NCI-H1694 (cell line): ENCODE results near the gene SCUBE1.

Experiments
- DNase-seq: peaks from one replicate; lab custom pipeline; 2025; lab: John Stamatoyannopoulos, UW

The SCUBE1 gene

DNA sequence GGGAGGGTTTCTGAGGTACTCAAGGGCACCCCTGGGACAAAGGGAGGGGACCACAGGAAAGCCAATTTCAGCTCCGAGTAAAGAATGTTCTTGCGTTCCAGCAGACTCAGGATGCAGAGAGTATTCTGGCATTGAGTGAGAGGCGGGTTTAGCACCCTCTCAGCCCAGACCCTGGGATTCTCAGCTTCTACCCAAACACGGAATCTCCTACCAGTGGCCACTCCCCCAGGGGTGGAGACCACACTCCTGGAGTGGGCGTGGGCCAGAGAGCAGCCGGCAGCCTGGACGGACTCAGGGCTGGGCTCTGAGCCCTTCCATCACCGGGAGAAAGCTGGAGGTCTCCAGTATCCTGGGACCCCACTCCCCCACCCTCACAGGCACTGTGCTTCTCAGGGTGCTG lies 130.1 kb downstream of the SCUBE1 start:
- no peak for DNase-seq

DNA sequence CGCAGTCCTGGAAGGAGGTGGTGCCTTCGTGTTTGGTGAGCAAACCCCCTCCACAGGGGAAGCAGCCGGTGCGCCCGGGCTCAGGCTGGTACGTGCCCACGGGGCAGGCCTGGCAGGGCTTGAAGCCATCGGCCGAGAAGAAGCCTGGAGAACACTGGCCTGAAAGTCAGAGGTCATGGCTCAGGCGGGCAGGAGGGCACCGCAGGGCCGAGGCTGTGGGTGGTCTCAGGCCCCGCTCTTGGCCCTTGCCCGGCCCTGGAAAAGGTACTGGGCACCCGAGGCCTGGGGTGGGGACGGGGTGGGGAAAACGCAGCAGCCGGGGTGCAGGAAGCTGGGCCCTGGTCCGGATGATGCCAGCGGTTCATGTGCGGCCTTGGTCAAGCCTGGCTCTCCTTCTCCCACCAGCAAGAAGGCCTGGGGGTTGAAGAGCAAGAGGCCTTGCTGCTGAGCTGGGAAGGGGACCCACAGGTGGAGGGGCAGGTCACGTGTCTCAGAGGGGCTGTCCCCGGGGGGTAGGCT lies 130.7 kb downstream of the SCUBE1 start:
- no peak for DNase-seq

- no peak for DNase-seq
Measured at GRCh38 chr22:43211941-43212433, 131.2 kb downstream of the SCUBE1 start.

GRCh38 chr22:43210631-43211515 lies 132.3 kb downstream of the SCUBE1 start:
- no peak for DNase-seq

DNA sequence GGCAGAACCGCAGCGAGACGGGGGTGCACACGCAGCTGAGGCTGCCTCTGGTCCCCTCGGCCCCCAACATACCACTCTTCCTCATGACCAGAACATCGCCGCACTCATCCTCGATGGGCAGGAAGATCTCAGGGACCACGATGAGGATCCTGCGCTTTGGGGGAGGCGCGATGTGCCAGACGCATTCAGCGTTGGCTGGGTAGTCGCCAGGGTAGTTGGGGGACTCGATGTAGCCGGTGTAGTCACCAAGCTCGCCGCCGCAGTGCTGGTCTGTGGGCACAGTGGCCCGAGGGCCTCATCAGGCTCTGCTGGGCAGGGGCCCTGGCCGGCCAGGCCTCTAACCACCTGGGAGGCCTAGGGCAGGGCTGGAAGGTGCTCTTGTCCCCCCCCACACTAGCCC lies 133.2 kb downstream of the SCUBE1 start:
- DNase-seq: no peak

DNA sequence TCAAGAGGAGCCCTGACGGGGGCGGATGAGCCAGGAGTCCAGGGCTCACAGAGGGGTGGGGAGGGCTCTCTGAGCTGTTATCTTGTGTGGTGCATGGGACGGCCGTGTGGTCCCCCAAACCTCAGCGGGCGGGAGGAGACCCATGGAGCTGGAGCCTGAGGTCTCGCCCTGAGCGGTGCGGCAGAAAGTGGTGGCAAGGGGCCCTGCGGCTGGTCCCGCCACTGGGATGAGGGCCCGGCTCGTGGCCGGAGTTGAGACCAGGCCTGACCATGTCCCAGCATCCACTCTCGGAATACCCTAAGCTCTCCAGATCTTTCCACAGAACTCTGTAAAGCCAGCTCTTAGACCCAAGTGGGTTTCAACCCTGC lies 133.7 kb downstream of the SCUBE1 start:
- DNase-seq: no peak

DNA sequence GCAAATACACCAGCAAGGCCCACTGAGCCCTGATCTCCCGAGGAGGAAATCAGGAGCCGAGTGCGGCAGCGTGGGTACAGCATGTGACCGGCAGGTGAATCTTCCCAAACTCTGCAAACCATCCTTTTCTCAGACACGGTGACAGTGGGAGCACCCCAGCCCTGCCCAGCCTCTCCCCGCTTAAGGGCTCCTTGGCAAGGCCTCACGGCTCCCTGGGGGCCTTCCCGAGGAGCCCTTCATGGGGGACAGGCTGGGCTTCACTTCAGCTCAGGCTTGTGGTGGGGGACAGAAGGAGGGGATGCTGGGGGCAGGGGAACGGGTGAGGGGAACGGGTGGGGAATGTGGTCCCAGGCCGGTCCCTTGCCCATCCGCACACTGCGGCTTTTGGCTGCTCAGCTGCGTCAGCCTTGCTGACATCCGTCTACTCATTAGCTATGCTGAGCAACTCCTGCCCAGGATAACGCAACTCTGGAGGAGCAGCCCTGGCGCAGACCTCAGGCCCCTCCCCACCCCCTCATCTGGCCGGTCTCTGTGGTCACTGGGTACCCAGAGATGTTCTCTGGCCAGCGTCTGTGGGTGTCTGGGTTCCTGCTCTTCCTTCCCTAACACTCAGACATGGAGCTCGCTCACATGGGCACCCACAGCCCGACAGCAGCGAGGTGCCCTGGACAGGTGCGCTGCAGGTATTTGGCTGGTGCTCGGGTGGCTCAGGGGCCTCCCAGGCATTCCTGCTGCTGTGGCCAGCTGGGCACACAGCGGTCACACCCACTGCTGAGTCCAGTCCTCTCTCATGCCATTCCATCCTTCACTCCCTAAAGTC lies 134.3 kb downstream of the SCUBE1 start:
- DNase-seq: no peak

DNA sequence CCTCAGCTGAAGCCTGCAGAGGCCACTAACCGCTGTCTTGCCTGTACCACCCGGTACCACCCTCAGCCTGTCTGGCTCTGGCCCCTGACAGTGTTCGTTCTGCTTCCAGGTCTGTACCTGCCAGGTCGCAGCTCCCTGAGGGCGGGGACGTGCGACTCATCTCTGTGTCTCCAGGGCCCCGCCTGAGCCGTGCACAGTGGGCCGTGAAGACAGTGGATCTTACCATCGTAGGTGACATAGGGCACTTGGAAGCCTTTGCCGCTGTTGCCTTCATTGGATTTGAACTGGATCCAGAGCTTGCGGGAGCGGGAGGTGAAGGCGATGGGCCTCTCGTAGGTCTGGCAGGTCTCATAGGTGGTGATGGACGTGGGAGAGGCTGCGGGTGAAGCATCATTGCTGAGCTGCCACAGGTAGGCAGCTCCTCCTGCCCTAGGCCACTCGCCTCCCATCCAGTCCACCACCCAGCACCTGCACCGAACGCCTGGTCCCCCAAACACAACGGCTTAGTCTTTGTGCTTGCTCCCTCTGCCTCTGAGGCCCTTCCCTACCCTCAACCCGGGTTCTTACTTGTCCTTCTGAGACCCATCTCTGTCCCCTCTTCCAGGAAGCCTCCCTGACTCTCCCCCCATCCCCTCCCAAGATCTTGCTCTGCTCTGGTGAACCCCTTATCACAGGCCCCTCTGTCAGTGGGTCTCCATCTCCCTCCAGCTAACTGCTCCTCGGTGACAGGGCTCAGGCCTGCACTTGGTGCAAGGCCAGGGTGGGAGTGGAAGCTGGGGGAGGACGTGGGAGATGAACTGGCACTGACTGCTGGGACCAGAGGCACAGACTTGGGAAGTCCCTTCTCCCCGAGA lies 135.1 kb downstream of the SCUBE1 start:
- DNase-seq: no peak

GRCh38 chr22:43207386-43207785 lies 135.8 kb downstream of the SCUBE1 start:
- DNase-seq: no peak

DNA sequence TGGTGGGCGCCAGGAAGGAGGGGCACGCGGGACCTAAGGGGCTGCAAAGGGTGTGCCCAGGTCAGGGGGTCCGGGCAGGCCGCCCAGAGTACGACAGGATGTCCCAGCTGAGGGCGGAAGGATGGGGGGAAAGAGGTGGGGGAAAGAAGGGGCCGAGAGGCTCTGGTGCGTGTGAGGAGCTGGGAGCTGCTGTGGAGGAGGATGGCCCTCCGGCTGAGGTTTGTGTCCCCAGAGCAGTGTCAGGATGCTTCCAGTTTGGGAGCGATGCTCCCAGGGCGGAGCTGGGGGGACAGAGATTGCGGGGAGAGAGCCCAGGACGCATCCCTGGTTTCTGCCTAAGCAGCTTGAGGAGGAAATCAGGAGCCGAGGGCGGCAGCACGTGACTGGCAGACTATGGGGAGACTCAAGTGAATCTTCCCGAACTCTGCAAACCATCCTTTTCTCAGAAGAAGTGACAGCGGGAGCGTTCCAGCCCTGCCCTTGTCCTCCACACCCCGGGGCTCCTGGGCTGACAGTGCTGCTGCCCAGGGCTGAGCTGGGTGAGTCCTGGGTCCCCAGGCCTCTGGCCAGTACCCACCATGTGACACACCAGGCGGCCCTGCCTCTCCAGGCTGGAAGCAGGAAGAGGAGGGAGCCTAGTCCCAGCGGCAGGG lies 136.5 kb downstream of the SCUBE1 start:
- DNase-seq: no peak

DNA sequence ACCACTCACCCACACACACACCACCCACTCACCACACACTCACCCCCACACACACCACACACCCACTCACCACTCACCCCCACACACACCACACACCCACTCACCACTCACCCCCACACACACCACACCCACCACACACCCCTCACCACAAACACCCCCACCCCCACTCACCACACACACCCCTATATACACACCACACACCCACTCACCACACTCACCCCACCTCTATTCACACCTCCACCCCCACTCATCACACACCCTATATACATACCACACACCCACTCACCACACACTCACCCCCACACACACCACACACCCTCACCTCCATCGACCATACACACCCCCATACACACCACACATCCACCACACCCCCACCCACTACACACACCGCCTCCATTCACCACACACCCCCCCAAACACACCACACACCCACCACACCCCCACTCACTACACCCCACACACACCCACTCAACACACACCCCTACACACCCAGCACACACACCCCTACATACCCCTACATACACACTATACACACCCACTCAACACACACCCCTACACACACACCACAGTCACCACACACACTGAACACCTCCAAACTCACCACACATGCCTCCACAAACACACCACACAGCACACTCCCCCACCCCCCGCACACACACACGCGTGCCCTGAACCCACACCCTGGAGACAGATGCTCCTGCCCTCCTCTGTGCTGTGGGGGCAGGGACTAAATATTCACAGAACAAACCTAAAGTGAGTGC lies 137.2 kb downstream of the SCUBE1 start:
- no peak for DNase-seq

GRCh38 chr22:43205261-43205691 lies 137.9 kb downstream of the SCUBE1 start:
- DNase-seq: no peak

- no peak for DNase-seq
Measured at GRCh38 chr22:43203471-43203981, 139.6 kb downstream of the SCUBE1 start.

DNA sequence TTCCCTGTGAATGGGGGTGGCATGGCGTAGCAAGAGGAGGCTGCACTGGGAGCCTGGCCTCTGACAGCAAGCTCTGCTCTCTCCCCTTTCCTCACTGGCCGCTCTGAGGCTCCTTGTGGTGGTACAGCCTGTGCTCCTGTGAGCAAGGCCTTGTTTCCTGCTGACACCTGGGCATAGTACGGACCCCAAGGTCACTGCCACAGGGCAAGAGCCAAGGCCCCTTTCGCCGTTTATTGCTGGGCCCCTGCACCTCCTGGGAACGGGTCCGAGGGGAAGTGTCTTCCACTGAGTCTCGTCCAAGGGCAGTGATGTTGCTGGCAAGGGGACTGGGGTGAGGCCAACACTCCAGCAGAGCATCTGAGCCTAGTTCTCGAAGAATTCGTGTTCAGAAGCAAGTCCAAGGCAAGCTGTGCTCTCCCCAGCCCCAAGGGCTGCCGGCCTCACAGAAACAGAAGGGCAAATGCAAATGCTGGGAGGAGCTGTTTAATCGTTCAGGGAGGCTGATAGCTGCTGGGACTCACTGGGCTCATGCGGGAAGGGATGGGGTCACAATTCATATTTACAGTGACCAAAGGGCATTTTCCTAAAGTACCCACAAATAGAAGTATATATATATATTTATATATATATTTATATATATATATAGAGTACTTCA lies 140.3 kb downstream of the SCUBE1 start:
- DNase-seq: no peak

DNA sequence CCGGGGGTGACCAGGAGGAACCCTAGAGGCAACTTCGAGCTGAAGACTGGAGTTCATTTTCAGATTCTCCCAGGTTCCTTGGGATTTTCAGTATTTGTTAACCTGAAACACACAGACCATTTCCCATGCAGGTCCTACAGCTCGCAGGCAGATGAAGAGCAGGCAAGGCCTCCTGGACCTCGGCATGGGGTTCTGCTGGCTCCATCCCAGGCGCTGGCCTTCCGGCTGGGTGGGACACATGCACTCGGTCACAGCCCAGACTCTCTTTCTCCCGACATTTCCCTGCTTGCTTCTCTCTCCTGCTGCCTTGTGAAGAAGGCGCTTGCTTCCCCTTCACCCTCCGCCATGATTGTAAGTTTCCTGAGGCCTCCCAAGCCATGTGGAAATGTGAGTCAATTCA lies 140.8 kb downstream of the SCUBE1 start:
- no peak for DNase-seq

DNA sequence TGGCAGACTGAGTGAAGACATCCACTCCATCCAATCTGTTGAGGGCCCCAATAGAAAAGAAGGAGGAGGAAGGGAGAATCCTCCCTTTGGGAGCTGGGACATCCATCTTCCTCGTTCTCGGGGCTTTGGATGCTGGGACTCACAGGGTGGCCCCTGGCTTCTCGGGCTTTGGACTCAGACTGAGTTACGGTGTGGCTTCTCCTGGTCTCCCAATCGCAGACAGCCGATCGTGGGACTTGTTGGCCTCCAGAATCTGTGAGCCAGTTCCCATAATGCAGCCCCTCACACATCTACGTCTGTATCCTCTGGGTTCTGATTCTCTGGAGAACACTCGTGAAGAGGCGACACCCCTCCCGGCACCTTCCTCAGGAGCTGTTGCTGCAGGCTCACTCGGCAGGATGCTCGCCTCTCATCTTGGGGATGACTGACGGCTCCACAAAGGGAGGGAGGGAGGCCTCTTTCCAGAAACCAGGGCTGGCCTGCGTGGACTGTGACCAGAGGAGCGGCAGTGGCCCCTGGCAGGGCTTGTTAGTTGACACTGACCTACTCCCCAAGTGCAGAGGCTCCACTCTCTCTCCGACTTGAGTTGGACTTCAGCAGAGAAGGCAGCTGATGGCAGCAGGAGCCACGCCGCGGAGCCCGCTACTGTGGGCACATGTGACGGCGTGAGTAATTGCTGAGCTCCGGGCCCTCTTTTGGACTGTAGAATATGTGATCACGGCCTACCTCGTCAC lies 141.5 kb downstream of the SCUBE1 start:
- no peak for DNase-seq

- DNase-seq: no peak
Measured at GRCh38 chr22:43200555-43200954, 142.6 kb downstream of the SCUBE1 start.

- no peak for DNase-seq
Measured at GRCh38 chr22:43200031-43200430, 143.1 kb downstream of the SCUBE1 start.

DNA sequence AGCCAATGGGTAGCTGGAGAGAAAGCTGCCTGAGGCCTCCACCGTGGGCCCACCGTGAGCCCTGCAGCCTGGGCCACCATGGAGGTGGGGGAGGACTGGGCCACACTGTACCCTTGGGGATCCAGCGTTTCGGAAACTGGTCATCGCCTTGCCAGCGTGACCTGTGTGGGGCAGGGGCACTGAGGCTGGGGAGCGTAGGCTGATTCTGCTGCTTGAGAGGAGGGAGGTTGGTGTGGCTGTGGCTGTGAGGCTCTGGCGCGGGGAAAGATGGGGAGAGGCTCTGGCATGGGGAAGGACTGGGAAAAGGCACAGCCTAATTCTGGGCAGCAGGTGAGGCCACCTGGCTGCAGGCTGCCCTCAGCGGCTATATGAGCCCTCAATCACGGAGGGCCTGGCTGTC lies 143.6 kb downstream of the SCUBE1 start:
- no peak for DNase-seq
